Fibroblast of lung (primary cell): ENCODE results near the gene ZFYVE28. TPM values are rescaled to one million over a fixed set of nuclear protein-coding genes. Genes with fewer than 3 reads are reported as not detected.

ENCODE experiments used
- DNase-seq, 2 donors: peaks; one replicate each; pipeline versions ENCODE4 v3.0.0 to v3.0.0-alpha.2; 2010; ENCODE audit warnings: low read depth in 2 of 2
- H2AFZ ChIP-seq: 2 replicates; pipeline ENCODE4 v1.5.1; 2012; ENCODE audit warnings: low read length, control low read depth, inconsistent platforms
- H3K27ac ChIP-seq: 2 replicates; pipeline ENCODE4 v1.5.1; 2011; ENCODE audit warnings: low read length, control low read depth; ENCODE audit not compliant: insufficient read depth
- H3K27me3 ChIP-seq: 2 replicates; pipeline ENCODE4 v1.5.1; 2011; ENCODE audit warnings: mild to moderate bottlenecking, low read length; ENCODE audit not compliant: control insufficient read depth, insufficient read depth
- H3K36me3 ChIP-seq: 2 replicates; pipeline ENCODE4 v1.5.1; 2011; ENCODE audit warnings: low read length; ENCODE audit not compliant: control insufficient read depth, insufficient read depth
- H3K4me1 ChIP-seq: 2 replicates; pipeline ENCODE4 v1.5.1; 2011; ENCODE audit warnings: low read length; ENCODE audit not compliant: control insufficient read depth, insufficient read depth; ENCODE audit errors: extremely low read depth
- H3K4me2 ChIP-seq: 2 replicates; pipeline ENCODE4 v1.5.1; 2011; ENCODE audit warnings: low read length, control low read depth; ENCODE audit not compliant: insufficient read depth; ENCODE audit errors: extremely low read depth
- H3K4me3 ChIP-seq, 4 experiments: fragments of 200-600 bp in 1 of 4; sonication (generic) in 1 of 4; replicated peaks in 1 of 4; 2 replicates each; pipeline ENCODE4 v1.5.1; 2011 to 2016; ENCODE audit warnings: low read length in 4 of 4, low read depth in 3 of 4, mild to moderate bottlenecking in 3 of 4, control low read depth in 2 of 4, inconsistent platforms in 1 of 4, mixed read lengths in 1 of 4; ENCODE audit not compliant: insufficient read depth in 1 of 4; ENCODE audit errors: control extremely low read depth in 1 of 4
- H3K79me2 ChIP-seq: 2 replicates; pipeline ENCODE4 v1.5.1; 2012; ENCODE audit warnings: mild to moderate bottlenecking, low read length, inconsistent platforms; ENCODE audit not compliant: control insufficient read depth, insufficient read depth
- H3K9ac ChIP-seq: 2 replicates; pipeline ENCODE4 v1.5.1; 2011; ENCODE audit warnings: mild to moderate bottlenecking, low read length, control low read depth; ENCODE audit not compliant: insufficient read depth
- H3K9me3 ChIP-seq: 2 replicates; pipeline ENCODE4 v1.5.1; 2012; ENCODE audit warnings: low read depth, low read length; ENCODE audit not compliant: control insufficient read depth, insufficient read depth
- H4K20me1 ChIP-seq: 2 replicates; pipeline ENCODE4 v1.5.1; 2011; ENCODE audit warnings: low read length; ENCODE audit not compliant: control insufficient read depth, insufficient read depth; ENCODE audit errors: extremely low read depth
- EZH2 ChIP-seq: IDR thresholded peaks from 2 replicates; pipeline ENCODE4 v1.5.1; 2012; ENCODE audit warnings: low read length, control low read depth, mild to moderate bottlenecking; ENCODE audit errors: missing control alignments
- polyA plus RNA-seq, 2 donors: library from polyadenylated mRNA; depleted of rRNA in 1 of 2; stranded (reverse) in 1 of 2; unstranded in 1 of 2; fragments of >200 nt; gene quantifications; 2 replicates each; pipeline ENCODE4 v1.2.1, GENCODE V29; 2011 to 2012; ENCODE audit warnings: missing spikeins in 1 of 2
- total RNA-seq: library from RNA; depleted of rRNA; stranded (reverse); fragments of >200 nt; gene quantifications from 2 replicates; pipeline ENCODE4 v1.2.1, GENCODE V29; 2014
- TF ChIP-seq, protein P1 (sequence below), 2 donors: IDR thresholded peaks in 1 of 2; conservative IDR thresholded peaks in 1 of 2; 1 replicate in 1 of 2; 2 replicates in 1 of 2; pipeline ENCODE4 v1.5.1; 2011 to 2012; ENCODE audit warnings: low read length in 2 of 2, control low read depth in 1 of 2, inconsistent platforms in 1 of 2, low read depth in 1 of 2, mild to moderate bottlenecking in 1 of 2

The ZFYVE28 gene
- total and polyA plus RNA-seq, 2 donors (not counting 1 experiment from before 2014, with no cell fraction given): 2.4 to 11.6 TPM

DNA sequence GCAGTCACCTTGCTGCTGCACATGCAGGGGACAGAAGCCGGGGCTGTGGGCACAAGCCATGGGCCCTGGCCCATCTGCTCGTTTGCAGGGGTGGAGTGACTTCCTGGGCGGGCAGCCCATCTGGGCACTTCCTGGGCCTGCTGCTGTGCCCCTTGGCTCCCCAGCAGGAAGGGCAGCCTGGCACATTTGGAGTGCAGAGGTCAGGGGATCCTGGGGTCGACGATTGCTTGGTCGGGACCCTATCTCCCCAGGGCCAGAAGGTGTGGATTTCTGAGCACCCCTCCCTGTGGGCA, 145.7 kb downstream of the ZFYVE28 start:
- H3K4me2 ChIP-seq: no peak overlapping the region
- H3K36me3 ChIP-seq: no peaks in the 10 kb centered on the region
- no peaks in the 10 kb centered on the region for H3K27me3 ChIP-seq
- no peak overlapping the region for H2AFZ ChIP-seq
- no peaks in the 10 kb centered on the region for H3K79me2 ChIP-seq
- no peak overlapping the region for H3K4me3 ChIP-seq
- H4K20me1 ChIP-seq: no peaks in the 10 kb centered on the region
- DNase-seq: no peak
- H3K4me1 ChIP-seq: no peaks in the 10 kb centered on the region
- H3K9me3 ChIP-seq: no peaks in the 10 kb centered on the region
- no peak overlapping the region for H3K9ac ChIP-seq
- H3K27ac ChIP-seq: no peak overlapping the region
- no peak for TF ChIP-seq EZH2
- TF ChIP-seq, protein P1, sequence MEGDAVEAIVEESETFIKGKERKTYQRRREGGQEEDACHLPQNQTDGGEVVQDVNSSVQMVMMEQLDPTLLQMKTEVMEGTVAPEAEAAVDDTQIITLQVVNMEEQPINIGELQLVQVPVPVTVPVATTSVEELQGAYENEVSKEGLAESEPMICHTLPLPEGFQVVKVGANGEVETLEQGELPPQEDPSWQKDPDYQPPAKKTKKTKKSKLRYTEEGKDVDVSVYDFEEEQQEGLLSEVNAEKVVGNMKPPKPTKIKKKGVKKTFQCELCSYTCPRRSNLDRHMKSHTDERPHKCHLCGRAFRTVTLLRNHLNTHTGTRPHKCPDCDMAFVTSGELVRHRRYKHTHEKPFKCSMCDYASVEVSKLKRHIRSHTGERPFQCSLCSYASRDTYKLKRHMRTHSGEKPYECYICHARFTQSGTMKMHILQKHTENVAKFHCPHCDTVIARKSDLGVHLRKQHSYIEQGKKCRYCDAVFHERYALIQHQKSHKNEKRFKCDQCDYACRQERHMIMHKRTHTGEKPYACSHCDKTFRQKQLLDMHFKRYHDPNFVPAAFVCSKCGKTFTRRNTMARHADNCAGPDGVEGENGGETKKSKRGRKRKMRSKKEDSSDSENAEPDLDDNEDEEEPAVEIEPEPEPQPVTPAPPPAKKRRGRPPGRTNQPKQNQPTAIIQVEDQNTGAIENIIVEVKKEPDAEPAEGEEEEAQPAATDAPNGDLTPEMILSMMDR (conservative IDR thresholded peaks at IDR 0.05 in 1 of 2, IDR thresholded peaks at IDR 0.05 in 1 of 2; ENCODE audit: low read depth in 1 of 2, low read length in 2 of 2): no peak

DNA sequence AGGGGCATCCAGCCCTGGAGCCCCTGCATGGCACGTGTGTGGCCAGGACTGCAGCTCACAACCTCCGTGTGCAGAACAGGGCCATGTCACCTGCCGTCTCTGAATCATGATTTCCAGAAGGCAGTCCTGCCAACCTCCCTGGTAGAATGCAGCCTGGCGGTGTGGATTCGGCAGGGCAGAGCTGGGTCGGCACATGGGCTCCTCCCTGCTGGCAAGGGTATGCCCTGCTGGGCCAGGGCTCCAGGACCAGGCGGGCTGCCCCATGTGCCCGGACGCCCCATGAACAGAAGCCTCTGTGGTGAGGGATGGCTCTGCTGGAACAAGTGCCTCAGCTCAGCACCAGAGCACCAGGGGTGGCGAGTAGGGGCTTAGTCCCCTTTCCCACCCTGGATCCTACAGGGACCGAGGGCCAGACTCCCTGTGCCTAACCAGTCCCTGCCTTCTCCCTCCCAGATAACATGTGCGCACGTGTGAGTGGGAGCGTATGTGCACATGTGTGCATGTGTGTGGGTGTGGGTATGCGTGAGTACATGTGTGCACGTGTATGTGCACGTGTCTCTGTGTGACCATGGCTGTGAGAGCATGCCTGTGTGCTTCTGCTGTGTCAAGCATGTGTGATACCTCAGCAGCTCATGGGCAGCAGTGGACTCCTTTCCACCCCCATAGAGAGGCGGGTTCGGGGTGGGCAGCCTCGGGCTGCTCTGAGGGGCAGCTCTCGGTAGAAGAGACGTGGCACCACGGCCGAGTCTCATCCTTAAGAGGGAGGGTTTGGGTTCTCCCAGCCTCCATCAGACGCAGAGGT, 146.2 kb downstream of the ZFYVE28 start:
- no peaks in the 10 kb centered on the region for H4K20me1 ChIP-seq
- no peak overlapping the region for H3K4me2 ChIP-seq
- no peaks in the 10 kb centered on the region for H3K4me1 ChIP-seq
- no peak overlapping the region for H2AFZ ChIP-seq
- H3K36me3 ChIP-seq: no peaks in the 10 kb centered on the region
- no peak for DNase-seq
- no peak overlapping the region for H3K4me3 ChIP-seq
- no peaks in the 10 kb centered on the region for H3K9me3 ChIP-seq
- H3K27ac ChIP-seq: no peak overlapping the region
- TF ChIP-seq, protein P1 (conservative IDR thresholded peaks at IDR 0.05 in 1 of 2, IDR thresholded peaks at IDR 0.05 in 1 of 2; ENCODE audit: low read depth in 1 of 2, low read length in 2 of 2): no peak
- H3K79me2 ChIP-seq: no peaks in the 10 kb centered on the region
- H3K27me3 ChIP-seq: no peaks in the 10 kb centered on the region
- no peak overlapping the region for H3K9ac ChIP-seq

- no peaks in the 10 kb centered on the region for H3K79me2 ChIP-seq
- TF ChIP-seq EZH2: no peak
- TF ChIP-seq, protein P1 (conservative IDR thresholded peaks at IDR 0.05 in 1 of 2, IDR thresholded peaks at IDR 0.05 in 1 of 2; ENCODE audit: low read depth in 1 of 2, low read length in 2 of 2): no peak
- no peaks in the 10 kb centered on the region for H3K27me3 ChIP-seq
Observed at GRCh38 chr4:2271279-2272025, 147.0 kb downstream of the ZFYVE28 start.

More at GRCh38 chr4:2271279-2272025, 147.0 kb downstream of the ZFYVE28 start:
- Histone ChIP-seq H4K20me1 (no peaks in the 10 kb centered on the region), H3K4me3 (no peak overlapping the region), H2AFZ (no peak overlapping the region), H3K36me3 (no peaks in the 10 kb centered on the region), H3K9me3 (no peaks in the 10 kb centered on the region), H3K27ac (no peak overlapping the region), H3K4me2 (no peak overlapping the region), H3K4me1 (no peaks in the 10 kb centered on the region), H3K9ac (no peak overlapping the region)
- no peak for DNase-seq
